IMR-90 (cell line): ENCODE data around the gene FBXL4. TPM values are rescaled to one million over a fixed set of nuclear protein-coding genes. Genes with fewer than 3 reads are reported as not detected.

ENCODE experiments used
- ATAC-seq: fragments of 200-7000 bp; cut with Tn5 transposase; 2 replicates; pipeline ENCODE4 v1.9.1; 2020; ENCODE audit warnings: low read depth, mild to moderate bottlenecking, moderate library complexity
- BruUV-seq: library from RNA; stranded (reverse); fragments of 400-500 nt; replicated peaks from 2 replicates; lab custom pipeline; 2021; lab: Mats Ljungman, UMichigan
- CTCF ChIA-PET: fragments of 300-600 bp; formaldehyde crosslinking; extraction: SDS; loops from one replicate; lab custom pipeline; 2021; ENCODE audit warnings: antibody characterized with exemption; lab: Yijun Ruan, JAX
- POLR2A ChIA-PET: fragments of 300-600 bp; sonication (Branson Sonifier 250); formaldehyde crosslinking; loops from one replicate; lab custom pipeline; 2022; ENCODE audit warnings: antibody characterized with exemption; ENCODE audit not compliant: unreplicated experiment; lab: Charles Lee
- DNase-seq: peaks from one replicate; pipeline ENCODE4 v3.0.0; 2013
- H2AFZ ChIP-seq: replicated peaks from 2 replicates; pipeline ENCODE3; 2013; ENCODE audit warnings: low read length, mild to moderate bottlenecking; ENCODE audit not compliant: poor library complexity
- H2AK5ac ChIP-seq: 2 replicates; pipeline ENCODE4 v1.6.1; 2013; ENCODE audit warnings: low read depth, low read length, inconsistent platforms
- H2AK9ac ChIP-seq: replicated peaks from 2 replicates; pipeline ENCODE3; 2013; ENCODE audit warnings: mild to moderate bottlenecking, low read depth, low read length, moderate library complexity; ENCODE audit not compliant: poor library complexity
- H2BK120ac ChIP-seq: 2 replicates; pipeline ENCODE4 v1.6.1; 2013; ENCODE audit warnings: low read depth, low read length, inconsistent platforms
- H2BK15ac ChIP-seq: 3 replicates; pipeline ENCODE4 v1.6.1; 2013; ENCODE audit warnings: low read depth, low read length, inconsistent platforms
- H2BK20ac ChIP-seq: 2 replicates; pipeline ENCODE4 v1.6.1; 2013; ENCODE audit warnings: low read depth, mild to moderate bottlenecking, inconsistent platforms, low read length, moderate library complexity
- H2BK5ac ChIP-seq: 2 replicates; pipeline ENCODE4 v1.6.1; 2013; ENCODE audit warnings: mild to moderate bottlenecking, low read depth, low read length, inconsistent platforms; ENCODE audit not compliant: poor library complexity, severe bottlenecking
- H3K14ac ChIP-seq: replicated peaks from 2 replicates; pipeline ENCODE4 v1.6.1; 2013; ENCODE audit warnings: low read depth, low read length, inconsistent platforms
- H3K18ac ChIP-seq: 2 replicates; pipeline ENCODE4 v1.6.1; 2013; ENCODE audit warnings: low read depth, low read length, control low read depth
- H3K23ac ChIP-seq: 2 replicates; pipeline ENCODE4 v1.6.1; 2013; ENCODE audit warnings: low read depth, low read length, inconsistent platforms
- H3K27ac ChIP-seq: 2 replicates; pipeline ENCODE4 v1.5.1; 2013; ENCODE audit warnings: mild to moderate bottlenecking, control low read depth, low read length; ENCODE audit not compliant: insufficient read depth
- H3K27me3 ChIP-seq: 2 replicates; pipeline ENCODE4 v1.6.1; 2013; ENCODE audit warnings: low read length; ENCODE audit not compliant: control insufficient read depth, insufficient read depth
- H3K36me3 ChIP-seq: 2 replicates; pipeline ENCODE4 v1.6.1; 2013; ENCODE audit warnings: low read length, mixed read lengths; ENCODE audit not compliant: control insufficient read depth, insufficient read depth
- H3K4ac ChIP-seq: 2 replicates; pipeline ENCODE4 v1.6.1; 2013; ENCODE audit warnings: low read depth, low read length, inconsistent platforms
- H3K4me1 ChIP-seq: 2 replicates; pipeline ENCODE4 v1.6.1; 2013; ENCODE audit warnings: low read length, mixed read lengths; ENCODE audit not compliant: control insufficient read depth, insufficient read depth
- H3K4me2 ChIP-seq: 2 replicates; pipeline ENCODE4 v1.6.1; 2013; ENCODE audit warnings: low read depth, mild to moderate bottlenecking, control low read depth, low read length, moderate library complexity
- H3K4me3 ChIP-seq: 2 replicates; pipeline ENCODE4 v1.5.1; 2013; ENCODE audit warnings: low read depth, mild to moderate bottlenecking, control low read depth, low read length, moderate library complexity; ENCODE audit not compliant: insufficient read depth
- H3K56ac ChIP-seq: 2 replicates; pipeline ENCODE4 v1.6.1; 2013; ENCODE audit warnings: low read length, inconsistent platforms; ENCODE audit not compliant: insufficient read depth; ENCODE audit errors: extremely low read depth
- H3K79me1 ChIP-seq, 2 experiments: 2 replicates each; pipeline ENCODE4 v1.6.1; 2013; ENCODE audit warnings: low read length in 2 of 2, inconsistent platforms in 1 of 2, low read depth in 1 of 2
- H3K9ac ChIP-seq: 2 replicates; pipeline ENCODE4 v1.6.1; 2013; ENCODE audit warnings: low read depth, low read length, control low read depth
- H3K9me1 ChIP-seq: 2 replicates; pipeline ENCODE4 v1.6.1; 2013; ENCODE audit warnings: low read length, inconsistent platforms; ENCODE audit not compliant: insufficient read depth
- H3K9me3 ChIP-seq: 2 replicates; pipeline ENCODE4 v1.6.1; 2013; ENCODE audit warnings: low read length; ENCODE audit not compliant: control insufficient read depth, insufficient read depth
- H4K20me1 ChIP-seq: 2 replicates; pipeline ENCODE4 v1.6.1; 2013; ENCODE audit warnings: low read length, inconsistent platforms; ENCODE audit not compliant: insufficient read depth
- H4K5ac ChIP-seq: 2 replicates; pipeline ENCODE4 v1.6.1; 2013; ENCODE audit warnings: mild to moderate bottlenecking, low read depth, low read length, control low read depth
- H4K8ac ChIP-seq, 2 experiments: 2 replicates each; pipeline ENCODE4 v1.6.1; 2013; ENCODE audit warnings: low read depth in 2 of 2, low read length in 2 of 2, control low read depth in 1 of 2, inconsistent platforms in 1 of 2
- H4K91ac ChIP-seq: 2 replicates; pipeline ENCODE4 v1.6.1; 2013; ENCODE audit warnings: low read depth, low read length, inconsistent platforms; ENCODE audit not compliant: insufficient read depth
- FOS ChIP-seq: fragments of 150-350 bp; IDR thresholded peaks from 2 replicates; pipeline ENCODE4 v1.6.1; 2016; ENCODE audit warnings: low read depth, low read length
- MAFK ChIP-seq: IDR thresholded peaks from 2 replicates; pipeline ENCODE4 v1.6.1; 2012; ENCODE audit warnings: low read depth, low read length, improper control_type of control experiment
- NFE2L2 ChIP-seq: fragments of 150-350 bp; IDR thresholded peaks from 2 replicates; pipeline ENCODE4 v1.6.1; 2016; ENCODE audit warnings: low read depth, mild to moderate bottlenecking, low read length
- POLR2A ChIP-seq: IDR thresholded peaks from 2 replicates; pipeline ENCODE4 v1.6.1; 2012; ENCODE audit warnings: mild to moderate bottlenecking, low read depth, low read length
- RFX5 ChIP-seq: IDR thresholded peaks from 2 replicates; pipeline ENCODE4 v1.8.0; 2012; ENCODE audit warnings: low read depth, mild to moderate bottlenecking, low read length, moderate library complexity
- SMC3 ChIP-seq: fragments of 150-350 bp; IDR thresholded peaks from 2 replicates; pipeline ENCODE4 v1.6.1; 2016; ENCODE audit warnings: low read depth, mild to moderate bottlenecking, antibody characterized with exemption, low read length, moderate library complexity
- WGBS, 2 experiments: methylation state at CpG; one replicate each; pipeline versions ENCODE4 v1.1.5 to v1.1.7; 2013; ENCODE audit warnings: missing lambda C conversion rate in 2 of 2; ENCODE audit not compliant: insufficient read length in 1 of 2; ENCODE audit errors: extremely low coverage in 2 of 2; 5-methylcytosine and 5-hydroxymethylcytosine counted together
- dilution Hi-C: fragments of 300-500 bp; cut with HindIII; formaldehyde crosslinking; loops from one replicate; pipeline ENCODE4 v1.14.3; 2018; ENCODE audit warnings: low sequenced_read_pairs; ENCODE audit not compliant: unreplicated experiment
- in situ Hi-C: fragments of 300-500 bp; cut with MboI; formaldehyde crosslinking; loops from 3 replicates; pipeline ENCODE4 v1.14.3; 2019; ENCODE audit warnings: low sequenced_read_pairs, inconsistent platforms, mixed read lengths
- intact Hi-C: fragments of 100-400 bp; cut with micrococcal nuclease; formaldehyde crosslinking; loops from 2 replicates; pipeline ENCODE4 v1.10.0; 2022
- polyA plus RNA-seq, 3 experiments: library from polyadenylated mRNA; depleted of rRNA; stranded (reverse); fragments of >200 nt; gene quantifications; 2 replicates each; pipeline ENCODE4 v1.2.3, GENCODE V29; 2012; ENCODE audit warnings: low replicate concordance in 1 of 3
- total RNA-seq: library from RNA; depleted of rRNA; stranded (reverse); fragments of >200 nt; gene quantifications from 2 replicates; pipeline ENCODE4 v1.2.3, GENCODE V29; 2012

FBXL4 gene
- total and polyA plus RNA-seq, 2 of the 4 experiments (the other 2 are of a cell fraction) = 7.8 to 17.6 TPM

- peak overlapping the region; percentile 81 for H2AFZ ChIP-seq
- H3K4me3 ChIP-seq = peak overlapping the region; percentile 16
- H2BK15ac ChIP-seq = no peak overlapping the region
- H3K9ac ChIP-seq = no peak overlapping the region
- no peak overlapping the region for H3K4ac ChIP-seq
- H3K14ac ChIP-seq = no peak overlapping the region
- no peak overlapping the region for H4K5ac ChIP-seq
- POLR2A ChIA-PET = no interaction called here
- no peak overlapping the region for H2BK20ac ChIP-seq
- H2AK9ac ChIP-seq = no peak overlapping the region
- H4K20me1 ChIP-seq = no peaks in the 10 kb centered on the region; the same call in none of the 2 replicates
- CTCF ChIA-PET = interaction anchor here (0.7 to 1.2 kb wide), 2 partner anchors 11 to 103 kb away, joined by 3 read pairs; no protein-coding TSS in a partner anchor
- no peak overlapping the region for H4K8ac ChIP-seq
- no peak overlapping the region for H2BK120ac ChIP-seq
- no peaks in the 10 kb centered on the region for H3K79me1 ChIP-seq
- H3K27ac ChIP-seq = no peak overlapping the region
- DNase-seq (peak; percentile 12), ATAC-seq (peak; percentile 5)
- H3K4me2 ChIP-seq = peak overlapping the region; percentile 67
- no peak overlapping the region for H2AK5ac ChIP-seq
- no TSS peak for BruUV-seq
- peaks cover 79% of the 10 kb centered on the region for H3K27me3 ChIP-seq
- H3K18ac ChIP-seq = no peak overlapping the region
- peaks cover 3% of the 10 kb centered on the region; the same call in 1 of the 2 replicates for H3K9me3 ChIP-seq
- no peak overlapping the region for H4K91ac ChIP-seq
- in situ Hi-C loops (no loop called here), intact Hi-C loops (no loop called here), dilution Hi-C loops (no loop called here)
- WGBS, 2 experiments = 0% methylated on average over 4 of the region's 42 CpGs; no CpG with 5 or more reads in 1 of the 2 experiments
- H3K9me1 ChIP-seq = no peaks in the 10 kb centered on the region
- TF ChIP-seq RFX5 (no peak), FOS (no peak), MAFK (no peak), NFE2L2 (no peak), POLR2A (no peak), SMC3 (no peak)
- H3K4me1 ChIP-seq = peaks cover 7% of the 10 kb centered on the region; the same call in 1 of the 2 replicates
- H3K56ac ChIP-seq = no peak overlapping the region
- no peaks in the 10 kb centered on the region for H3K36me3 ChIP-seq
- H2BK5ac ChIP-seq = no peak overlapping the region
- peak overlapping the region; percentile 23; the same call in 1 of the 2 replicates for H3K23ac ChIP-seq
These were observed 114.3 kb downstream of the FBXL4 start for GRCh38 chr6:98833307-98834059.
